HG03432 (cell line): Measurements from ENCODE around the gene FAM13B.

Source experiments
- ATAC-seq: cut with Tn5 transposase; IDR thresholded peaks from one replicate; pipeline ENCODE4 v1.9.1; 2021; ENCODE audit warnings: mild to moderate bottlenecking, moderate library complexity; ENCODE audit not compliant: unreplicated experiment

Gene FAM13B

GRCh38 chr5:137902408-137903133 is 130.3 kb downstream of the FAM13B start:
- ATAC-seq = no peak

GRCh38 chr5:137901011-137901817 is 131.7 kb downstream of the FAM13B start:
- no peak for ATAC-seq

GRCh38 chr5:137899493-137899892 is 133.4 kb downstream of the FAM13B start:
- ATAC-seq = no peak

- no peak for ATAC-seq
Observed at GRCh38 chr5:137896560-137896959, 136.3 kb downstream of the FAM13B start.

GRCh38 chr5:137894586-137894985 is 138.3 kb downstream of the FAM13B start:
- no peak for ATAC-seq

GRCh38 chr5:137891849-137892248 is 141.0 kb downstream of the FAM13B start:
- no peak for ATAC-seq

- ATAC-seq = no peak
Observed at GRCh38 chr5:137890845-137891244, 142.0 kb downstream of the FAM13B start.

- ATAC-seq = peak; percentile 96
Observed at GRCh38 chr5:137888863-137889759, 143.8 kb downstream of the FAM13B start, which contains the start of gene PKD2L2. TSS of gene PKD2L2 (plus strand) at chr5:137889457. CDS start at chr5:137889492, 35 bp downstream.

GRCh38 chr5:137888466-137888862 is 144.4 kb downstream of the FAM13B start:
- ATAC-seq = no peak
